Measurements from ENCODE around the gene MT1B. TPM values are rescaled to one million over a fixed set of nuclear protein-coding genes. Genes with fewer than 3 reads are reported as not detected.

Gene MT1B
- total RNA-seq, 2 experiments from 2014 or later: not detected

GRCh38 chr16:56684256-56684925, 32.7 kb downstream of the MT1B start:
- no TSS peak for BruUV-seq (replicated peaks)
- DNase-seq (ENCODE audit: low spot score): no peak
- Histone ChIP-seq H3K79me2 (ENCODE audit: insufficient read depth, low read depth, low read length) (no peaks in the 10 kb centered on the region), H3K27ac (ENCODE audit: low read depth, low read length, poor library complexity, severe bottlenecking) (no peak overlapping the region), H3K9me2 (ENCODE audit: insufficient read depth, low read length) (no peaks in the 10 kb centered on the region), H3K36me3 (ENCODE audit: insufficient read depth, low read length) (no peaks in the 10 kb centered on the region), H3K4me1 (ENCODE audit: insufficient read depth, low read length, poor library complexity, severe bottlenecking) (peaks cover 22% of the 10 kb centered on the region), H4K20me1 (ENCODE audit: insufficient read depth, low read length) (no peaks in the 10 kb centered on the region), H3K9me3 (ENCODE audit: low read length) (no peaks in the 10 kb centered on the region), H3K4me2 (ENCODE audit: low read length) (no peak overlapping the region), H3K4me3 (ENCODE audit: low read depth, low read length, poor library complexity, severe bottlenecking) (no peak overlapping the region), H2AFZ (ENCODE audit: low read length) (no peak overlapping the region)
- TF ChIP-seq CTCF (conservative IDR thresholded peaks at IDR 0.05; ENCODE audit: low read length) (no peak), EZH2phosphoT487 (IDR thresholded peaks at IDR 0.05; ENCODE audit: borderline replicate concordance, low read depth, low read length) (no peak)
- intact Hi-C loops (cut with micrococcal nuclease; ENCODE audit: unreplicated experiment): no loop called here
- ChIA-PET CTCF (ENCODE audit: unreplicated experiment) (no interaction called here), POLR2A (no interaction called here)

- Histone ChIP-seq H3K79me2 (ENCODE audit: insufficient read depth, low read depth, low read length) (no peaks in the 10 kb centered on the region), H3K36me3 (ENCODE audit: insufficient read depth, low read length) (no peaks in the 10 kb centered on the region), H4K20me1 (ENCODE audit: insufficient read depth, low read length) (no peaks in the 10 kb centered on the region), H2AFZ (ENCODE audit: low read length) (no peak overlapping the region), H3K4me3 (ENCODE audit: low read depth, low read length, poor library complexity, severe bottlenecking) (no peak overlapping the region), H3K4me1 (ENCODE audit: insufficient read depth, low read length, poor library complexity, severe bottlenecking) (peaks cover 22% of the 10 kb centered on the region), H3K4me2 (ENCODE audit: low read length) (no peak overlapping the region), H3K27ac (ENCODE audit: low read depth, low read length, poor library complexity, severe bottlenecking) (no peak overlapping the region), H3K9me2 (ENCODE audit: insufficient read depth, low read length) (no peaks in the 10 kb centered on the region), H3K9me3 (ENCODE audit: low read length) (no peaks in the 10 kb centered on the region)
- DNase-seq (ENCODE audit: low spot score): no peak
- intact Hi-C loops (cut with micrococcal nuclease; ENCODE audit: unreplicated experiment): no loop called here
- CTCF ChIA-PET (ENCODE audit: unreplicated experiment): no interaction called here
- POLR2A ChIA-PET: interaction anchor here (1.1 kb wide), 1 partner anchor 17 kb away, joined by 4 read pairs; no protein-coding TSS in a partner anchor
- TF ChIP-seq CTCF (conservative IDR thresholded peaks at IDR 0.05; ENCODE audit: low read length): no peak
- no peak for TF ChIP-seq EZH2phosphoT487 (IDR thresholded peaks at IDR 0.05; ENCODE audit: borderline replicate concordance, low read depth, low read length)
- BruUV-seq (replicated peaks): no TSS peak
Observed at GRCh38 chr16:56684926-56685590, 33.4 kb downstream of the MT1B start.

GRCh38 chr16:56686758-56687157, 35.1 kb downstream of the MT1B start:
- ChIA-PET CTCF (ENCODE audit: unreplicated experiment) (no interaction called here), POLR2A (no interaction called here)
- Histone ChIP-seq H3K79me2 (ENCODE audit: insufficient read depth, low read depth, low read length) (no peaks in the 10 kb centered on the region), H3K9me3 (ENCODE audit: low read length) (no peaks in the 10 kb centered on the region), H3K36me3 (ENCODE audit: insufficient read depth, low read length) (no peaks in the 10 kb centered on the region), H2AFZ (ENCODE audit: low read length) (no peak overlapping the region), H3K9me2 (ENCODE audit: insufficient read depth, low read length) (no peaks in the 10 kb centered on the region), H3K4me2 (ENCODE audit: low read length) (no peak overlapping the region), H3K27ac (ENCODE audit: low read depth, low read length, poor library complexity, severe bottlenecking) (no peak overlapping the region), H4K20me1 (ENCODE audit: insufficient read depth, low read length) (no peaks in the 10 kb centered on the region), H3K4me3 (ENCODE audit: low read depth, low read length, poor library complexity, severe bottlenecking) (no peak overlapping the region), H3K4me1 (ENCODE audit: insufficient read depth, low read length, poor library complexity, severe bottlenecking) (peaks cover 20% of the 10 kb centered on the region)
- TF ChIP-seq EZH2phosphoT487 (IDR thresholded peaks at IDR 0.05; ENCODE audit: borderline replicate concordance, low read depth, low read length) (no peak), CTCF (conservative IDR thresholded peaks at IDR 0.05; ENCODE audit: low read length) (no peak)
- DNase-seq (ENCODE audit: low spot score): no peak
- BruUV-seq (replicated peaks): no TSS peak
- intact Hi-C loops (cut with micrococcal nuclease; ENCODE audit: unreplicated experiment): no loop called here

All from OCI-LY7 (cell line).